GM19468 (cell line): ENCODE data around the gene SND1.
"Not testable (repeated sequence)": the region's sequence is repeated elsewhere in the genome, so short reads cannot be mapped to it uniquely, and the experiment has no call there.

Experiments used
- ATAC-seq: cut with Tn5 transposase; IDR thresholded peaks from one replicate; pipeline ENCODE4 v1.9.1; 2021; ENCODE audit warnings: mild to moderate bottlenecking, moderate library complexity, moderate number of reproducible peaks; ENCODE audit not compliant: unreplicated experiment; ENCODE audit errors: extremely low read depth

Gene SND1

GRCh38 chr7:127943541-127944521, 291.8 kb downstream of the SND1 start:
- ATAC-seq: no peak

GRCh38 chr7:127946111-127946510, 294.1 kb downstream of the SND1 start:
- no peak for ATAC-seq

GRCh38 chr7:127946847-127947246, 294.9 kb downstream of the SND1 start:
- no peak for ATAC-seq

- ATAC-seq: no peak
Observed at GRCh38 chr7:127948312-127948711, 296.3 kb downstream of the SND1 start.

- no peak for ATAC-seq
Observed at GRCh38 chr7:127948930-127949329, 296.9 kb downstream of the SND1 start.

GRCh38 chr7:127949769-127950222, 297.8 kb downstream of the SND1 start:
- ATAC-seq: no peak

GRCh38 chr7:127950233-127950935, 298.4 kb downstream of the SND1 start:
- no peak for ATAC-seq

GRCh38 chr7:127953423-127954356, 301.7 kb downstream of the SND1 start:
- ATAC-seq: no peak

GRCh38 chr7:127954357-127954748, 302.4 kb downstream of the SND1 start:
- no peak for ATAC-seq

- ATAC-seq: no peak
Observed at GRCh38 chr7:127955051-127955531, 303.1 kb downstream of the SND1 start.

GRCh38 chr7:127957886-127958285, 305.9 kb downstream of the SND1 start:
- ATAC-seq: no peak

GRCh38 chr7:127959770-127960169, 307.8 kb downstream of the SND1 start:
- peak; percentile 70 for ATAC-seq

- ATAC-seq: no peak
Observed at GRCh38 chr7:127961786-127962453, 309.9 kb downstream of the SND1 start.

GRCh38 chr7:127962589-127963361, 310.8 kb downstream of the SND1 start:
- no peak for ATAC-seq

- not testable (repeated sequence) for ATAC-seq
Observed at GRCh38 chr7:127963850-127964249, 311.9 kb downstream of the SND1 start.

- ATAC-seq: no peak
Observed at GRCh38 chr7:127967281-127967680, 315.3 kb downstream of the SND1 start.

GRCh38 chr7:127968547-127968946, 316.6 kb downstream of the SND1 start:
- ATAC-seq: no peak

- no peak for ATAC-seq
Observed at GRCh38 chr7:127973832-127974231, 321.8 kb downstream of the SND1 start.
